IPS-18a (cell line): Measurements from ENCODE around the gene TTLL8.

Source experiments
- H3K27ac ChIP-seq: one replicate; pipeline ENCODE4 v1.5.1; 2013; ENCODE audit warnings: low read length
- H3K27me3 ChIP-seq: one replicate; pipeline ENCODE4 v1.6.1; 2013; ENCODE audit warnings: mild to moderate bottlenecking, low read length; ENCODE audit not compliant: control insufficient read depth, insufficient read depth
- H3K36me3 ChIP-seq: one replicate; pipeline ENCODE4 v1.6.1; 2013; ENCODE audit warnings: low read depth, low read length; ENCODE audit not compliant: control insufficient read depth
- H3K4me1 ChIP-seq: one replicate; pipeline ENCODE4 v1.6.1; 2013; ENCODE audit warnings: low read depth, low read length; ENCODE audit not compliant: control insufficient read depth
- H3K4me3 ChIP-seq: one replicate; pipeline ENCODE4 v1.5.1; 2013; ENCODE audit warnings: low read length
- H3K9ac ChIP-seq: one replicate; pipeline ENCODE4 v1.6.1; 2013; ENCODE audit warnings: mild to moderate bottlenecking, low read length, moderate library complexity
- H3K9me3 ChIP-seq: one replicate; pipeline ENCODE4 v1.6.1; 2013; ENCODE audit warnings: low read depth, low read length; ENCODE audit not compliant: control insufficient read depth

Gene TTLL8

GRCh38 chr22:50018608-50019285 is 39.4 kb downstream of the TTLL8 start:
- no peak overlapping the region for H3K9ac ChIP-seq
- no peak overlapping the region for H3K27ac ChIP-seq
- H3K27me3 ChIP-seq, result peaks cover 46% of the 10 kb centered on the region
- no peaks in the 10 kb centered on the region for H3K9me3 ChIP-seq
- no peak overlapping the region for H3K4me3 ChIP-seq
- H3K4me1 ChIP-seq, result no peaks in the 10 kb centered on the region
- H3K36me3 ChIP-seq, result no peaks in the 10 kb centered on the region

GRCh38 chr22:50017701-50018224 is 40.3 kb downstream of the TTLL8 start:
- peaks cover 56% of the 10 kb centered on the region for H3K27me3 ChIP-seq
- no peak overlapping the region for H3K4me3 ChIP-seq
- H3K9me3 ChIP-seq, result no peaks in the 10 kb centered on the region
- H3K36me3 ChIP-seq, result no peaks in the 10 kb centered on the region
- no peaks in the 10 kb centered on the region for H3K4me1 ChIP-seq
- H3K27ac ChIP-seq, result no peak overlapping the region
- H3K9ac ChIP-seq, result no peak overlapping the region

GRCh38 chr22:50016988-50017700 is 41.0 kb downstream of the TTLL8 start:
- no peak overlapping the region for H3K27ac ChIP-seq
- H3K4me3 ChIP-seq, result no peak overlapping the region
- H3K9ac ChIP-seq, result no peak overlapping the region
- peaks cover 62% of the 10 kb centered on the region for H3K27me3 ChIP-seq
- no peaks in the 10 kb centered on the region for H3K4me1 ChIP-seq
- no peaks in the 10 kb centered on the region for H3K9me3 ChIP-seq
- H3K36me3 ChIP-seq, result no peaks in the 10 kb centered on the region

- no peak overlapping the region for H3K9ac ChIP-seq
- peaks cover 69% of the 10 kb centered on the region for H3K27me3 ChIP-seq
- H3K36me3 ChIP-seq, result no peaks in the 10 kb centered on the region
- H3K4me1 ChIP-seq, result no peaks in the 10 kb centered on the region
- H3K27ac ChIP-seq, result no peak overlapping the region
- no peaks in the 10 kb centered on the region for H3K9me3 ChIP-seq
- no peak overlapping the region for H3K4me3 ChIP-seq
Observed at GRCh38 chr22:50016308-50016987, 41.6 kb downstream of the TTLL8 start.

- no peak overlapping the region for H3K9ac ChIP-seq
- H3K9me3 ChIP-seq, result no peaks in the 10 kb centered on the region
- H3K4me1 ChIP-seq, result no peaks in the 10 kb centered on the region
- peaks cover 76% of the 10 kb centered on the region for H3K27me3 ChIP-seq
- H3K27ac ChIP-seq, result no peak overlapping the region
- H3K4me3 ChIP-seq, result no peak overlapping the region
- no peaks in the 10 kb centered on the region for H3K36me3 ChIP-seq
Observed at GRCh38 chr22:50015451-50016307, 42.4 kb downstream of the TTLL8 start.

GRCh38 chr22:50014655-50015401 is 43.3 kb downstream of the TTLL8 start:
- H3K4me1 ChIP-seq, result no peaks in the 10 kb centered on the region
- H3K27me3 ChIP-seq, result peaks cover 83% of the 10 kb centered on the region
- H3K9ac ChIP-seq, result no peak overlapping the region
- H3K4me3 ChIP-seq, result peak overlapping the region; percentile 51
- no peaks in the 10 kb centered on the region for H3K9me3 ChIP-seq
- H3K36me3 ChIP-seq, result no peaks in the 10 kb centered on the region
- H3K27ac ChIP-seq, result no peak overlapping the region

GRCh38 chr22:50014053-50014501 is 44.0 kb downstream of the TTLL8 start:
- no peak overlapping the region for H3K9ac ChIP-seq
- H3K27ac ChIP-seq, result no peak overlapping the region
- H3K4me3 ChIP-seq, result no peak overlapping the region
- peaks cover 78% of the 10 kb centered on the region for H3K27me3 ChIP-seq
- no peaks in the 10 kb centered on the region for H3K4me1 ChIP-seq
- H3K36me3 ChIP-seq, result no peaks in the 10 kb centered on the region
- H3K9me3 ChIP-seq, result no peaks in the 10 kb centered on the region

GRCh38 chr22:50012211-50013181 is 45.6 kb downstream of the TTLL8 start, which contains the start of gene IL17REL:
IL17REL (minus strand) TSS chr22:50012765; CDS start chr22:50012646, 119 bp downstream.
- H3K36me3 ChIP-seq, result no peaks in the 10 kb centered on the region
- no peaks in the 10 kb centered on the region for H3K9me3 ChIP-seq
- H3K4me3 ChIP-seq, result no peak within 1 kb of the TSS
- H3K27me3 ChIP-seq, result peaks cover 69% of the 10 kb centered on the region
- no peak within 1 kb of the TSS for H3K9ac ChIP-seq
- no peaks in the 10 kb centered on the region for H3K4me1 ChIP-seq
- H3K27ac ChIP-seq, result no peak within 1 kb of the TSS

GRCh38 chr22:50011447-50012210 is 46.5 kb downstream of the TTLL8 start:
- Histone ChIP-seq H3K9ac (no peak overlapping the region), H3K4me1 (no peaks in the 10 kb centered on the region), H3K9me3 (no peaks in the 10 kb centered on the region), H3K27ac (no peak overlapping the region), H3K36me3 (no peaks in the 10 kb centered on the region), H3K27me3 (peaks cover 65% of the 10 kb centered on the region), H3K4me3 (no peak overlapping the region)
